Peyer's patch (tissue), 4 donors: Measurements from ENCODE around the gene KCNN3.

Source experiments
- POLR2A ChIP-seq, 2 donors: fragments of 450-650 bp; IDR thresholded peaks; one replicate each; pipeline ENCODE4 v1.5.1; 2017; ENCODE audit warnings: antibody characterized with exemption in 2 of 2, mild to moderate bottlenecking in 2 of 2, moderate library complexity in 2 of 2
- TF ChIP-seq, protein P1 (sequence below), 6 experiments: fragments of 450-650 bp in 4 of 6; fragments of 200-600 bp in 2 of 6; sonication (generic) in 1 of 6; IDR thresholded peaks; one replicate each; pipeline ENCODE4 v1.5.1; 2017 to 2019; ENCODE audit warnings: antibody characterized with exemption in 6 of 6, mild to moderate bottlenecking in 3 of 6, moderate library complexity in 1 of 6

GRCh38 chr1:154733621-154734020 lies 136.5 kb downstream of the KCNN3 start:
- TF ChIP-seq, protein P1, sequence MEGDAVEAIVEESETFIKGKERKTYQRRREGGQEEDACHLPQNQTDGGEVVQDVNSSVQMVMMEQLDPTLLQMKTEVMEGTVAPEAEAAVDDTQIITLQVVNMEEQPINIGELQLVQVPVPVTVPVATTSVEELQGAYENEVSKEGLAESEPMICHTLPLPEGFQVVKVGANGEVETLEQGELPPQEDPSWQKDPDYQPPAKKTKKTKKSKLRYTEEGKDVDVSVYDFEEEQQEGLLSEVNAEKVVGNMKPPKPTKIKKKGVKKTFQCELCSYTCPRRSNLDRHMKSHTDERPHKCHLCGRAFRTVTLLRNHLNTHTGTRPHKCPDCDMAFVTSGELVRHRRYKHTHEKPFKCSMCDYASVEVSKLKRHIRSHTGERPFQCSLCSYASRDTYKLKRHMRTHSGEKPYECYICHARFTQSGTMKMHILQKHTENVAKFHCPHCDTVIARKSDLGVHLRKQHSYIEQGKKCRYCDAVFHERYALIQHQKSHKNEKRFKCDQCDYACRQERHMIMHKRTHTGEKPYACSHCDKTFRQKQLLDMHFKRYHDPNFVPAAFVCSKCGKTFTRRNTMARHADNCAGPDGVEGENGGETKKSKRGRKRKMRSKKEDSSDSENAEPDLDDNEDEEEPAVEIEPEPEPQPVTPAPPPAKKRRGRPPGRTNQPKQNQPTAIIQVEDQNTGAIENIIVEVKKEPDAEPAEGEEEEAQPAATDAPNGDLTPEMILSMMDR (IDR thresholded peaks at IDR 0.05), result no peak
- TF ChIP-seq POLR2A (IDR thresholded peaks at IDR 0.05), result no peak
